Spinal cord (tissue), 10 donors: ENCODE measurements around the gene CUX1. TPM values are rescaled to one million over a fixed set of nuclear protein-coding genes. Genes with fewer than 3 reads are reported as not detected.

Experiments
- DNase-seq, 6 donors: peaks; one replicate each; pipeline versions ENCODE4 v3.0.0 to v3.0.0-alpha.2; 2013 to 2015; ENCODE audit warnings: low spot score in 6 of 6, low read depth in 4 of 6
- H3K27ac ChIP-seq: one replicate; pipeline ENCODE4 v1.5.1; 2013; ENCODE audit warnings: low read depth, low read length, control low read depth
- H3K27me3 ChIP-seq: one replicate; pipeline ENCODE4 v1.6.1; 2013; ENCODE audit warnings: low read length; ENCODE audit not compliant: control insufficient read depth, insufficient read depth
- H3K36me3 ChIP-seq: one replicate; pipeline ENCODE4 v1.6.1; 2013; ENCODE audit warnings: low read length; ENCODE audit not compliant: control insufficient read depth, insufficient read depth
- H3K4me1 ChIP-seq: one replicate; pipeline ENCODE4 v1.6.1; 2013; ENCODE audit warnings: low read length; ENCODE audit not compliant: control insufficient read depth, insufficient read depth
- H3K4me3 ChIP-seq: one replicate; pipeline ENCODE4 v1.5.1; 2013; ENCODE audit warnings: low read depth, low read length, control low read depth
- H3K9me3 ChIP-seq: one replicate; pipeline ENCODE4 v1.6.1; 2013; ENCODE audit warnings: low read length; ENCODE audit not compliant: control insufficient read depth, insufficient read depth
- WGBS: methylation state at CpG from one replicate; pipeline ENCODE4 v1.1.5; 2013; ENCODE audit warnings: missing lambda C conversion rate; ENCODE audit not compliant: insufficient coverage; 5-methylcytosine and 5-hydroxymethylcytosine counted together
- polyA plus RNA-seq, 2 donors: library from polyadenylated mRNA; unstranded; fragments of 120-200 nt; gene quantifications; one replicate each; pipeline ENCODE4 v1.2.1, GENCODE V29; 2013; ENCODE audit not compliant: insufficient read length in 2 of 2
- total RNA-seq, 2 donors: library from RNA; depleted of rRNA in 1 of 2; stranded (reverse); fragments of 120-200 nt in 1 of 2; fragments of >200 nt in 1 of 2; gene quantifications; one replicate each; pipeline versions ENCODE4 v1.2.3 to v1.2.4, GENCODE V29; 2013 to 2014
- donor health status: healthy.

Gene CUX1
- total and polyA plus RNA-seq, 4 donors = 45.1 to 111 (median 76.1) TPM

DNA sequence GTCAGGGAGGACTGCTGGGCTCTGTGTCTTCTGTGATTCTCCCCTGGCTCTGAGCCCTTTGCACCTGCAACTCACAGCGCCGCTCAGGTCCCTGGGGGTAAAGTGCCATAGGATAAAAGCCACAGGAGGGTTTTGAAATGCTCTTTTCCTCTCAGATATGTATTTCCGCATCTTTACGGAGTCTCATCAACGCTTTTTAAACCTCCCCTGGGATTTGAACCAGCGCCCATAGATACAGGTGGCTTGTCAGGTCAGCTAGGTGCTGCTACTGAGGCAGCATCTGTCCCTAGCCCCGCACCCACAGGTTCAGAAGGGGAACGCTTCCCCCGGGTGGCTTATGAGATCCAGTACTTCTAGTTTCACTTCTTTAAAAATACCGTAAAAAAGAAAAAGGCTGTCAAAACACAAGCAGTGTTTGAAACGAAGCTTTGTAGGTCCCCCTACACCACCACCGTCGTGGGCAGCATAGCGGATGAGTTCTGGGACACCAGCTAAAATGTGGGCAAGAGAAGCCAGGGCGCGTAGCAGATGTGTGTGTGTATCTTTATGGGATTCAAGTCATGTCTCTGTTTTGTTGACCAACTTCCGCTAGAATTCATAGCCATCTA is 173.5 kb downstream of the CUX1 start:
- Histone ChIP-seq H3K27me3 (no peaks in the 10 kb centered on the region), H3K36me3 (peaks cover 16% of the 10 kb centered on the region), H3K4me3 (no peak overlapping the region), H3K27ac (no peak overlapping the region), H3K9me3 (no peaks in the 10 kb centered on the region), H3K4me1 (peaks cover 12% of the 10 kb centered on the region)
- DNase-seq = no peak
- WGBS = 93% methylated on average over 10 of the region's 17 CpGs

DNA sequence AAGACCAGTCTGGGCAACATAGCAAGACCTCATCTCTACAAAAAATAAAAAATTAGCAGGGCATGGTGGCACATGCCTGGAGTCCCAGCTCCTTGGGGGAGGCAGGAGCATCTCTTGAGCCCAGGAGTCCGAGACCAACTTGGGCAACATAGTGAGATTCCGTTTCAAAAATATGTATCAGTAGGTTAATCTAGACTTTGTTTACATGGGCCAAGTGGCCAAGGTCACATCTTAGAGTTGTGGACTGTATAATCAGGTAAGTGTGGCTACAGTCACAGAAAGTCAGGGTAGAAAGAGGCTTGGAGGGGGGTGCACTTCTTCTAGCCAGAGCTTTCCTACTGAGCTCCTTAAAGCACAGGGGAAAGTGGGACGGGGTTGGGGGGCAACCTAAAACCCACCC is 174.4 kb downstream of the CUX1 start:
- WGBS = 92% methylated on average over 2 of the region's 3 CpGs
- no peak overlapping the region for H3K27ac ChIP-seq
- peaks cover 18% of the 10 kb centered on the region for H3K36me3 ChIP-seq
- no peak overlapping the region for H3K4me3 ChIP-seq
- no peaks in the 10 kb centered on the region for H3K9me3 ChIP-seq
- H3K27me3 ChIP-seq = no peaks in the 10 kb centered on the region
- no peak for DNase-seq
- H3K4me1 ChIP-seq = peaks cover 8% of the 10 kb centered on the region

DNA sequence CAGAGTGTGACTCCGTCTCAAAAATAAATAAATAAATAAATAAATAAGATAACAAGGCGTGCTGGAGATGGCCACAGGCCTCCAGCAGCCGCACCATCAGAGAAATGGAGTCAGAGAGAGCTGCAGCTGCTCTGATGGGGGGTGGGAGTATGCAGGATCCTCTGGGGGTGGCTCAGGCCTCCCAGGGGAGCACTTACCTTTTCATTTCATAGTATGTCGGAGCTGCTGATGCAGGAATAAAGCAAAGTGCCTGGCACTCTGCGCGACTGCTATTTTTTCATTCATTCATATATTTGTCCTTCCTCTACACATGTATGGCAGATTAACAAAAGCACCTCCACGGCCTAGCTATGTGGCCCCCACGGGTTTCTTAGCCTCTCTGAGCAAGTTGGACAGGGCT is 175.9 kb downstream of the CUX1 start:
- H3K27me3 ChIP-seq = no peaks in the 10 kb centered on the region
- H3K36me3 ChIP-seq = peaks cover 15% of the 10 kb centered on the region
- WGBS = 84% methylated on average over 7 of the region's 8 CpGs
- no peak overlapping the region for H3K4me3 ChIP-seq
- DNase-seq = peak in 1 of 6 donors; percentile 31
- no peaks in the 10 kb centered on the region for H3K9me3 ChIP-seq
- no peak overlapping the region for H3K27ac ChIP-seq
- peaks cover 8% of the 10 kb centered on the region for H3K4me1 ChIP-seq

DNA sequence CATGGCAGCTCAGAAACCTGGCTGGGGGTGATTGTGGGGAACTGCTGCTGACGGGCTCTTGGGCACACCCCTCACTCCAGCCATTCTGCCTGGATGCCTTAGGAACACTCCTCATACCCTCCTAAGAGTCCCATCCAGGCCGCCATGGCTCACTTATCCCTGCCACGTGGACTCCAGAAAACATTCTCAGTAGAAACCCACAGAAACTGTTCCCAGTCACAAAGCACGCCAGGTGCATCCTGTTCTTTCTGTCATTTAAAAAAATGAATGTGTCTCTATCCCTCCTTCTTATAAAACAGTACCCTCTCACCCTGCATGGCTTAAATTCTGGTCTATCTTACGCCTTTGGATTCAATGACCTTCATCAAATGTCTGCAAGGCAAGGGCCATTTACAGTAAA is 177.7 kb downstream of the CUX1 start:
- Histone ChIP-seq H3K36me3 (peaks cover 6% of the 10 kb centered on the region), H3K27me3 (no peaks in the 10 kb centered on the region), H3K27ac (no peak overlapping the region), H3K4me3 (no peak overlapping the region), H3K4me1 (peaks cover 17% of the 10 kb centered on the region), H3K9me3 (no peaks in the 10 kb centered on the region)
- DNase-seq = no peak
- 93% methylated on average over 5 of the region's 5 CpGs for WGBS

DNA sequence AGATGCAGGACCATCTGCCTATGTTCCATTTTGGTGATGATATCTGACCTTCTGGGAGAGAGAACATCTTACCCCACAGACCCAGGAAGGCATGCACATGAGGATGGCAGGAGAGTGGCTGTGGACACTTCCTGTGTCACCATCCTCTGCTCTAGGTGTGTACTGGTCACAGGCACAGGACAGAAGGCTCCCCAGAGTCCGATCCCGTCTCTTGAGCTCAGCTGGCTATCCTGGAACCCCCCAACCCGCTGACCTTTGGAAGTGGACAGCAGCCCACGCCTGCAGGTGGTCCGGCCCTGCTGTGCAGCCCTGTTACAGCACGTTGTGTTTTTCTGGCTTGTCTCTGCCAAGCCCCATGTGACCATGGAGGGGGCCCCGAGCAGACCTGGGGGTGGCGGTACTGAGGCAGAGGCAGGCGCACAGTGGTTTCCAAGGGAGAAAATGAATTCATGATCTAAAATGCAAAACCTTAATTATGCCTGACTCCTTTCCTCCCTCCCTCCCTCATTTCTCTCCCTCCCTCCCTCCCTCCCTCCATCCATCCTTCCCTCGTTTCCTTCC is 178.8 kb downstream of the CUX1 start:
- Histone ChIP-seq H3K4me3 (no peak overlapping the region), H3K27me3 (no peaks in the 10 kb centered on the region), H3K36me3 (peaks cover 6% of the 10 kb centered on the region), H3K4me1 (peaks cover 17% of the 10 kb centered on the region), H3K9me3 (no peaks in the 10 kb centered on the region), H3K27ac (no peak overlapping the region)
- no peak for DNase-seq
- 66% methylated on average over 8 of the region's 10 CpGs for WGBS

DNA sequence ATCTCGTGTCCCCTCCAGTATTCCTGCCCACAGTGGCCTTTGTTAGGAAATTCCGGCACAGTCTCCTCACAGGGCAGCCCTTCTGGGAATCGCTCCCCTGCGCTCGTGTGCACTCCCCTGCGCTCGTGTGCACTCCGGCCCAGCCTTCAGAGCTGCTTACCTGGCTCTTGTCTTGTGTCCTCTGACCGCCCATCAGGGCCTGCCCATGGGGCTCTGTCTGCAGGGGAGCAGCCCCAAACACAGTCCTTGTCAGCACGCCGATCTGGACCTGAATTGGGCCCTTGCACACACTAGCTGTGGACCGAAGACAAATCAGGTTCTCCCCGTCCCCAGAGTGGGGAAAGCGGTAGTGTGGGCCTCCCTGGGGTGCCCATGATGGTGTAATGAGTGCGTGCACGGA is 179.4 kb downstream of the CUX1 start:
- Histone ChIP-seq H3K9me3 (no peaks in the 10 kb centered on the region), H3K4me3 (no peak overlapping the region)
- WGBS = 90% methylated on average over 16 of the region's 16 CpGs

DNA sequence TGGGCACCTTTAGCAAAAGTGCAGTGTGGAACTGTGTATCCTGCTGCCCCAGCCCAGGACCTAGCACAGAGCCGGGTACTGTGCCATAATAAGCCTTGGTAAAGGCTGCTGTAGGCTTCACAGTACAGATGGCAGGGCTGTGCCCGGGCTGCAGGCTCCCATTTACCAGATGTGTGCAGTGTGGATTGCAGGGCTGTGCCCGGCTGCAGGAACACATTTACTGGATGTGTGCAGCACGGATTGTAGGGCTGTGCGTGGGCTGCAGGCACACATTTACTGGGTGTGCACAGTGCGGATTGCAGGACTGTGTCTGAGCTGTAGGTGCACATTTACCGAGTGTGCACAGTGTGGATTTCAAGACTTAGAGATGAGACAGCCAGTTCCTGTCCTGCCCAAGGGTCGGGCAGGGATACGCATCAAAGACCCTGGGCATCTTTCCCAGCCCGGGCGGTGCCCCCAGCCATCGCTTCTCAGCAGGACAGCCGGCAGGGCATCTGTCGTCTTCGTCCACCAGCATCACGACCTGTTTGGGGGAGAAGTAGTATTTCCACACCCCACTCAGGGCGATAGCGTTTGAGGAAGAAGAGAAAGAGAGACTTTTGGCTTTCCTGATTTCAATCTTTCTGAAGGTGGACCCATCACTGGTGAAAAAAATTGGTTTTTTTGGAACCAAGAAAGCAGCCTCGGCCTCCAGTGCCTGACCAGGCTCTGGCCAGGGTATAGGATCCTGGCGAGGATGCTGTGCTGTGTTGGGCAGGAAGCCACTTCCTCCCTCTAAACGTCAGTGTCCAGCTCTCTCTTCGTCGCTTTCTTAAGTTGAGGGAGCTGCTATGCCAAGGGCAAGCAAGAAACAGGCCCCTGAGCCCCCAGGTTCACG is 180.8 kb downstream of the CUX1 start:
- no peaks in the 10 kb centered on the region for H3K27me3 ChIP-seq
- H3K9me3 ChIP-seq = no peaks in the 10 kb centered on the region
- DNase-seq = peak in 1 of 6 donors; percentile 23
- H3K4me3 ChIP-seq = no peak overlapping the region
- H3K4me1 ChIP-seq = peaks cover 17% of the 10 kb centered on the region
- no peak overlapping the region for H3K27ac ChIP-seq
- peaks cover 6% of the 10 kb centered on the region for H3K36me3 ChIP-seq
- WGBS = 70% methylated on average over 20 of the region's 24 CpGs

More for the DNA sequence above, 179.4 kb downstream of the CUX1 start:
- no peak for DNase-seq
- Histone ChIP-seq H3K36me3 (peaks cover 6% of the 10 kb centered on the region), H3K27me3 (no peaks in the 10 kb centered on the region), H3K4me1 (peaks cover 17% of the 10 kb centered on the region), H3K27ac (no peak overlapping the region)

DNA sequence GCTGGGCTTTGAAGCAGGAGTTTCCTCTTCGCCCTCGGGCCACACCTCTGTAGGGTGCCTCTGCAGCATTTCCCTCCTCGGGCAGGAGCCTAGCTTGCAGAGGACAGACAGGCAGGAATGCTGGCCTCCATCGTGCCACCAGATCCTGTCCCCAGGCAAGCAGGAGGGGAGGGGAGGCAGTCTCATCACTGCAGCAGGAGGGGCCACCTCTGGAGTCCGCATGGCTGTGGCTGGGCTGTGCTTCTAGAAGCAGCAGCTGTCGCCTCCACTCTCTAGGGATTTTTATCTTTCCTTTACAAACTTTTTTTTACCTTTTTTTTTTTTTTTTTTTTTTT is 181.4 kb downstream of the CUX1 start:
- no peaks in the 10 kb centered on the region for H3K9me3 ChIP-seq
- no peak overlapping the region for H3K27ac ChIP-seq
- WGBS = 0% methylated on average over 1 of the region's 6 CpGs
- no peak for DNase-seq
- no peak overlapping the region for H3K4me3 ChIP-seq
- H3K4me1 ChIP-seq = peaks cover 17% of the 10 kb centered on the region
- no peaks in the 10 kb centered on the region for H3K27me3 ChIP-seq
- H3K36me3 ChIP-seq = peaks cover 6% of the 10 kb centered on the region

DNA sequence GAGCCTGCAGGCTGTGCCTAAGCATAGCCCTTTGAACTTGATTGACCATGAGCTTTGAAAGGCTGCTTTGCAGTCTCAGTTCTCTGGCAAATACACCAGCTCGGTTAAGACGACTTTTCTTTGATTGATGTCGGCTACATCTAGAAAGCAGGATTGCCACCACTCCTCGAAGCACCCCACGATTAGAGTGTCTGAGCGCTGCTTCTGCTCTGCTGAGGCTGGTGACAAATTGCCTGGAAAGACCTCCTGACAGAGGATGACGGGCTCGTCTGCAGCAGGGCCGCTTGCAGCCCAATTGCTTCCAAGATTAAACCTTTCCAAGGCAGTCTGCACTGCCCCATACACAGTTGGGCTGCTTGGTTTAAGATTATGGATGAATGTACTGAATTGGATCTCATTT is 182.0 kb downstream of the CUX1 start:
- Histone ChIP-seq H3K36me3 (peaks cover 6% of the 10 kb centered on the region), H3K4me1 (peaks cover 17% of the 10 kb centered on the region), H3K27me3 (no peaks in the 10 kb centered on the region), H3K9me3 (no peaks in the 10 kb centered on the region), H3K4me3 (no peak overlapping the region), H3K27ac (no peak overlapping the region)
- peak in 1 of 6 donors; percentile 52 for DNase-seq
- 59% methylated on average over 9 of the region's 9 CpGs for WGBS
